ENCODE data around the gene ZNF107. TPM values are rescaled to one million over a fixed set of nuclear protein-coding genes. Genes with fewer than 3 reads are reported as not detected.

ZNF107 gene
- total and polyA plus RNA-seq, 2 of the 4 experiments (the other 2 are of a cell fraction) = 2.0 to 2.5 TPM

DNA sequence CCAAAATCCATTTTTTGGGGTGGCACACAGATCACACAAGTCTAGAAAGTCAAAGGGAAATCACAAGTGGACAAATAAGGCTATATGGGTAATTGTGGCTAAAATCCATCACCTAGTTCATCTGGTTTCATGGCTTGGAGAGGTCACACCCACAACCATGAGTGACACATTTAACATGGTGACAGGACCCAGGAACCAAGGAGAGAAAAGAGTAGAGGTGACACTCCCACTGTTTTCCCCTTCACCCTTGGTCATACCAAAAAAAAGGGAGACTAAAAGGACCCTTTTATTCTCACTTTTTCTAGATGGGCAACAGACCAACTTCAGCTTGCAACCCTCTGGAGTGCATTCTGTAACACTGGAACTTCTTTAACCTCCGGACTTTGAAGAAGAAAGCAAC lies 46.2 kb upstream of the ZNF107 start:
- no peak overlapping the region for H3K56ac ChIP-seq (ENCODE audit: extremely low read depth, insufficient read depth, low read length)
- intact Hi-C loops (cut with micrococcal nuclease) = loop anchor here (5.0 kb wide), 1 partner anchor 1612 kb away; no protein-coding TSS in a partner anchor

More for the DNA sequence above, 46.2 kb upstream of the ZNF107 start:
- Histone ChIP-seq H2BK20ac (ENCODE audit: low read depth, low read length) (no peak overlapping the region), H2BK15ac (ENCODE audit: low read depth, low read length) (no peak overlapping the region), H3K4ac (ENCODE audit: low read depth, low read length) (no peak overlapping the region), H3K79me1 (ENCODE audit: low read depth in 1 of 2, low read length in 2 of 2) (no peaks in the 10 kb centered on the region), H3K18ac (ENCODE audit: low read depth, low read length) (no peak overlapping the region), H3K9ac (ENCODE audit: low read depth, low read length) (no peak overlapping the region), H4K8ac (ENCODE audit: low read depth in 2 of 2, low read length in 2 of 2) (no peak overlapping the region), H3K9me3 (ENCODE audit: control insufficient read depth, insufficient read depth, low read length) (peaks cover 3% of the 10 kb centered on the region; the same call in 1 of the 2 replicates), H2AFZ (replicated peaks; ENCODE audit: low read length, poor library complexity) (no peak overlapping the region), H3K27me3 (ENCODE audit: control insufficient read depth, insufficient read depth, low read length) (no peaks in the 10 kb centered on the region), H2AK5ac (ENCODE audit: low read depth, low read length) (no peak overlapping the region), H3K4me1 (ENCODE audit: control insufficient read depth, insufficient read depth, low read length) (no peaks in the 10 kb centered on the region), H3K4me3 (ENCODE audit: insufficient read depth, low read depth, low read length) (no peak overlapping the region), H3K23ac (ENCODE audit: low read depth, low read length) (no peak overlapping the region), H3K27ac (ENCODE audit: insufficient read depth, low read length) (no peak overlapping the region), H3K4me2 (ENCODE audit: low read depth, low read length) (no peak overlapping the region), H3K36me3 (ENCODE audit: control insufficient read depth, insufficient read depth, low read length) (no peaks in the 10 kb centered on the region), H2BK120ac (ENCODE audit: low read depth, low read length) (no peak overlapping the region), H2AK9ac (replicated peaks; ENCODE audit: low read depth, low read length, poor library complexity) (no peak overlapping the region), H4K20me1 (ENCODE audit: insufficient read depth, low read length) (no peaks in the 10 kb centered on the region), H3K14ac (replicated peaks; ENCODE audit: low read depth, low read length) (no peak overlapping the region), H4K5ac (ENCODE audit: low read depth, low read length) (no peak overlapping the region), H3K9me1 (ENCODE audit: insufficient read depth, low read length) (no peaks in the 10 kb centered on the region), H4K91ac (ENCODE audit: insufficient read depth, low read depth, low read length) (no peak overlapping the region), H2BK5ac (ENCODE audit: low read depth, low read length, poor library complexity, severe bottlenecking) (no peak overlapping the region)
- TF ChIP-seq RFX5 (IDR thresholded peaks at IDR 0.05; ENCODE audit: low read depth, low read length) = no peak
- TF ChIP-seq, protein P1, sequence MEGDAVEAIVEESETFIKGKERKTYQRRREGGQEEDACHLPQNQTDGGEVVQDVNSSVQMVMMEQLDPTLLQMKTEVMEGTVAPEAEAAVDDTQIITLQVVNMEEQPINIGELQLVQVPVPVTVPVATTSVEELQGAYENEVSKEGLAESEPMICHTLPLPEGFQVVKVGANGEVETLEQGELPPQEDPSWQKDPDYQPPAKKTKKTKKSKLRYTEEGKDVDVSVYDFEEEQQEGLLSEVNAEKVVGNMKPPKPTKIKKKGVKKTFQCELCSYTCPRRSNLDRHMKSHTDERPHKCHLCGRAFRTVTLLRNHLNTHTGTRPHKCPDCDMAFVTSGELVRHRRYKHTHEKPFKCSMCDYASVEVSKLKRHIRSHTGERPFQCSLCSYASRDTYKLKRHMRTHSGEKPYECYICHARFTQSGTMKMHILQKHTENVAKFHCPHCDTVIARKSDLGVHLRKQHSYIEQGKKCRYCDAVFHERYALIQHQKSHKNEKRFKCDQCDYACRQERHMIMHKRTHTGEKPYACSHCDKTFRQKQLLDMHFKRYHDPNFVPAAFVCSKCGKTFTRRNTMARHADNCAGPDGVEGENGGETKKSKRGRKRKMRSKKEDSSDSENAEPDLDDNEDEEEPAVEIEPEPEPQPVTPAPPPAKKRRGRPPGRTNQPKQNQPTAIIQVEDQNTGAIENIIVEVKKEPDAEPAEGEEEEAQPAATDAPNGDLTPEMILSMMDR (conservative IDR thresholded peaks at IDR 0.05; ENCODE audit: low read depth, low read length) = no peak
- TF ChIP-seq MAZ (IDR thresholded peaks at IDR 0.05; ENCODE audit: borderline replicate concordance, low read depth, low read length) = no peak
- TF ChIP-seq, protein P2, sequence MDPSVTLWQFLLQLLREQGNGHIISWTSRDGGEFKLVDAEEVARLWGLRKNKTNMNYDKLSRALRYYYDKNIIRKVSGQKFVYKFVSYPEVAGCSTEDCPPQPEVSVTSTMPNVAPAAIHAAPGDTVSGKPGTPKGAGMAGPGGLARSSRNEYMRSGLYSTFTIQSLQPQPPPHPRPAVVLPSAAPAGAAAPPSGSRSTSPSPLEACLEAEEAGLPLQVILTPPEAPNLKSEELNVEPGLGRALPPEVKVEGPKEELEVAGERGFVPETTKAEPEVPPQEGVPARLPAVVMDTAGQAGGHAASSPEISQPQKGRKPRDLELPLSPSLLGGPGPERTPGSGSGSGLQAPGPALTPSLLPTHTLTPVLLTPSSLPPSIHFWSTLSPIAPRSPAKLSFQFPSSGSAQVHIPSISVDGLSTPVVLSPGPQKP (IDR thresholded peaks at IDR 0.05; ENCODE audit: borderline replicate concordance, low read depth, low read length) = no peak
- no peak for TF ChIP-seq NFE2L2 (IDR thresholded peaks at IDR 0.05; ENCODE audit: low read depth, low read length)
- TF ChIP-seq BHLHE40 (IDR thresholded peaks at IDR 0.05; ENCODE audit: low read depth, low read length) = no peak
- TF ChIP-seq, protein P3, sequence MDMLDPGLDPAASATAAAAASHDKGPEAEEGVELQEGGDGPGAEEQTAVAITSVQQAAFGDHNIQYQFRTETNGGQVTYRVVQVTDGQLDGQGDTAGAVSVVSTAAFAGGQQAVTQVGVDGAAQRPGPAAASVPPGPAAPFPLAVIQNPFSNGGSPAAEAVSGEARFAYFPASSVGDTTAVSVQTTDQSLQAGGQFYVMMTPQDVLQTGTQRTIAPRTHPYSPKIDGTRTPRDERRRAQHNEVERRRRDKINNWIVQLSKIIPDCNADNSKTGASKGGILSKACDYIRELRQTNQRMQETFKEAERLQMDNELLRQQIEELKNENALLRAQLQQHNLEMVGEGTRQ (IDR thresholded peaks at IDR 0.05; ENCODE audit: low read depth, low read length) = no peak
- no peak for TF ChIP-seq CEBPB (IDR thresholded peaks at IDR 0.05; ENCODE audit: low read depth, low read length)
- TF ChIP-seq MXI1 (IDR thresholded peaks at IDR 0.05; ENCODE audit: borderline replicate concordance, low read depth, low read length) = no peak
- no peak for TF ChIP-seq FOS (IDR thresholded peaks at IDR 0.05; ENCODE audit: low read depth, low read length)
- TF ChIP-seq SMC3 (IDR thresholded peaks at IDR 0.05; ENCODE audit: low read depth, low read length) = no peak
- no peak for TF ChIP-seq POLR2A (IDR thresholded peaks at IDR 0.05; ENCODE audit: low read depth, low read length)
- no peak for TF ChIP-seq RAD21 (IDR thresholded peaks at IDR 0.05; ENCODE audit: low read length)
- no peak for TF ChIP-seq MAFK (IDR thresholded peaks at IDR 0.05; ENCODE audit: low read depth, low read length)
- TF ChIP-seq CHD1 (IDR thresholded peaks at IDR 0.05; ENCODE audit: low read depth, low read length) = no peak
- no peak for TF ChIP-seq RCOR1 (IDR thresholded peaks at IDR 0.05; ENCODE audit: insufficient replicate concordance, low read length)
- 60% methylated on average over 1 of the region's 1 CpG; no CpG with 5 or more reads in 1 of the 2 experiments for WGBS, 2 experiments (ENCODE audit: extremely low coverage in 2 of 2, insufficient read length in 1 of 2)
- dilution Hi-C loops (cut with HindIII; ENCODE audit: low sequenced_read_pairs, unreplicated experiment) (no loop called here), in situ Hi-C loops (cut with MboI; ENCODE audit: low sequenced_read_pairs) (no loop called here)
- BruUV-seq (replicated peaks) = no TSS peak
- ATAC-seq (ENCODE audit: low read depth) (no peak), DNase-seq (no peak)
- ChIA-PET POLR2A (ENCODE audit: unreplicated experiment) (no interaction called here), CTCF (no interaction called here)
